ENCODE measurements around the gene NRN1.

Gene NRN1
- long read RNA-seq, transcript NRN1-204 (4 exons, 1,795 nt): minor isoform, 47 of 316 reads
- long read RNA-seq, transcript NRN1-201 (3 exons, 1,624 nt): major isoform, 90 of 316 reads
- long read RNA-seq, partial matches to known transcripts: 23 of 316 reads
- long read RNA-seq, other reads (novel, unspliced or antisense): 154 of 316 reads

GRCh38 chr6:6006428-6007365 is at the start of gene NRN1:
Gene NRN1 (minus strand): TSS chr6:6006925. CDS start chr6:6006749, 176 bp downstream.
- H3K27ac ChIP-seq (replicated peaks): no peak within 1 kb of the TSS
- peaks cover 43% of the 10 kb centered on the region for H3K27me3 ChIP-seq (ENCODE audit: insufficient read depth, poor library complexity, severe bottlenecking)
- DNase-seq (ENCODE audit: low read depth in 1 of 2, low spot score in 1 of 2): no peak
- H3K4me3 ChIP-seq (replicated peaks; ENCODE audit: insufficient read depth, low read length): peak within 1 kb of the TSS; percentile 60
- no peak for TF ChIP-seq GABPA (IDR thresholded peaks at IDR 0.05; ENCODE audit: low read depth)
- no peak for TF ChIP-seq CTCF (IDR thresholded peaks at IDR 0.05; ENCODE audit: insufficient read depth, low read length)
- no peak for TF ChIP-seq REST (IDR thresholded peaks at IDR 0.05; ENCODE audit: insufficient replicate concordance, low read depth)
- no peak for TF ChIP-seq POLR2AphosphoS5 (IDR thresholded peaks at IDR 0.05; ENCODE audit: low read depth)
- no peak for TF ChIP-seq SPI1 (IDR thresholded peaks at IDR 0.05; ENCODE audit: borderline replicate concordance, low read depth)

DNA sequence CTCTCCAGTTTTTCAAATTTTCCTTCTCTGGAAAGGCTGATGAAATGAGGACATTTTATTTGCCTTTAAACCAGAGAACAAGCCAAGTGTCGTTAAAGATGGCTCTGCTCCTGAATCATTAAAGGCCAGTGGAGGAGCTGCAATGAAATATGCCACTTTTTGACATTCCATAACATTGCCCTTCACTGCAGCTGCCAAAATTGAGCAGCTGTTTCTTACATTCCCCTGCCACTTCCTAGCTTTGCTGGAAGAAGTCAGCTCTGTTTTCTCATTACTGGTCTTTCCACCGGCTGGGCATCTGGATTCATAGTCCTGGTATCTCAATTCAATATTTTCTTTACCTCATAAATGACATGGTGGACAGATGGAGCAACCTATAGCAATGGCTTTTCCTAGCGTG is 45.5 kb upstream of the NRN1 start:
- H3K4me3 ChIP-seq (replicated peaks; ENCODE audit: insufficient read depth, low read length): no peak overlapping the region
- TF ChIP-seq REST (IDR thresholded peaks at IDR 0.05; ENCODE audit: insufficient replicate concordance, low read depth) (no peak), CTCF (IDR thresholded peaks at IDR 0.05; ENCODE audit: insufficient read depth, low read length) (no peak), GABPA (IDR thresholded peaks at IDR 0.05; ENCODE audit: low read depth) (no peak), POLR2AphosphoS5 (IDR thresholded peaks at IDR 0.05; ENCODE audit: low read depth) (no peak), SPI1 (IDR thresholded peaks at IDR 0.05; ENCODE audit: borderline replicate concordance, low read depth) (no peak)
- no peak overlapping the region for H3K27ac ChIP-seq (replicated peaks)
- DNase-seq (ENCODE audit: low read depth in 1 of 2, low spot score in 1 of 2): no peak
- H3K27me3 ChIP-seq (ENCODE audit: insufficient read depth, poor library complexity, severe bottlenecking): no peaks in the 10 kb centered on the region

DNA sequence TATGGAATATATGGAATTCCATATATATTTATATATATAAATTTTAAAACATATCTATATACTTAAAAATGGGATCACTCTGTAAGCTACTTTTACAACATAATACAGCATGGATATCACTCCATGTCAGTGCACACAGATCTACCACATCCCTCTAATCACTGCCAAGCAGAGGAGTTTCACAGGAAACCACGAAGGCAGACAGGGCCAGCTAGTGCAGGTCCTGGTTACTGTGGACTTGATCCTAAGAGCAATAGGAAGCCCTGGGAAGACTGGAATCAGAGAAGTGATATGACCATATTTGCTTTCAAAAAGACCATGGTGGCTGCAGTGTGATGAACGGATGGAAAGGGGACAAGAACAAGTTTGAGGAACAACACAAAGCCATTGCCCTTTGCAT is 40.0 kb upstream of the NRN1 start:
- Histone ChIP-seq H3K27me3 (ENCODE audit: insufficient read depth, poor library complexity, severe bottlenecking) (no peaks in the 10 kb centered on the region), H3K4me3 (replicated peaks; ENCODE audit: insufficient read depth, low read length) (no peak overlapping the region), H3K27ac (replicated peaks) (no peak overlapping the region)
- no peak for DNase-seq (ENCODE audit: low read depth in 1 of 2, low spot score in 1 of 2)
- no peak for TF ChIP-seq REST (IDR thresholded peaks at IDR 0.05; ENCODE audit: insufficient replicate concordance, low read depth)
- TF ChIP-seq GABPA (IDR thresholded peaks at IDR 0.05; ENCODE audit: low read depth): no peak
- TF ChIP-seq CTCF (IDR thresholded peaks at IDR 0.05; ENCODE audit: insufficient read depth, low read length): no peak
- no peak for TF ChIP-seq POLR2AphosphoS5 (IDR thresholded peaks at IDR 0.05; ENCODE audit: low read depth)
- no peak for TF ChIP-seq SPI1 (IDR thresholded peaks at IDR 0.05; ENCODE audit: borderline replicate concordance, low read depth)
